Measurements from ENCODE around the gene UBE2QL1. TPM values are rescaled to one million over a fixed set of nuclear protein-coding genes. Genes with fewer than 3 reads are reported as not detected.

Gene UBE2QL1
- total RNA-seq, 1 experiment from 2014 or later: 0.50 TPM

DNA sequence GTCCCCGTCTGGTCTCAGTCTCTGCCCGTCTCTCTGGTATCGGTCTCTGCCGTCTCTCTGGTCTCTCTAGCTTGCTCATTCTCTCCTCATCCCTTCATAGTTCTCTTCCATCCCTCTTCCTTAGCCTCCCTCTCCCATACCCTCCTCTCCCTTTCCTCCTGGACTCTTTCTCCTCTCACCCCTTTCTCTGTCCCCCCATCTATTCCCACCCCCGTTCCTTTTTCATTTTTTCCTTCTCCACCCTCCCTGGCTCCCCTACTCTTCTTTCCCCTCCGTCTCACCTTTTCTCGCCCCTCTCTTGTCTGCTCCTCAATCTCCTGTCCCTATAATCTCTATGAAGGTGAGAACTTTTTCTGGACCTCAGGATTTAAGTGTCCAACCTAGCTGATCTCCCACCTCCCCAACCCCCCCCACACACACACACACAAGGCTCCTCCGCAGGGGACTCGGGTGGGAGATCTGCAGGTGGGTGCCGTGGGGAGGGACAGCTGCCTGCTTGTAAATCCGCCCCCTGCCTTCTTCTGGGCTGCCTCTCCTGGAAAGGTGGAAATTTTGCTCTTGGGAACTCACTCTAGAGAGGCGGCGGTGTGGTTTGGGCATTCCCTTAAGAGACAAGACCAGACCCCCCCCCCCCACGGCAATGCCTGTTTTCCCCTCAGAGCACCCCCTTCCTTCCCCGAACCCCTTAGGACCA, 953 bp downstream of the UBE2QL1 start:
- POLR2A ChIA-PET: interaction anchor here (0.7 to 1.2 kb wide), 2 partner anchors 14 to 26 kb away, joined by 3 read pairs; no protein-coding TSS in a partner anchor
- TF ChIP-seq ATF2 (CRISPR knock-in tag; IDR thresholded peaks at IDR 0.05; ENCODE audit: borderline replicate concordance, low read depth) (no peak), IRF2 (CRISPR knock-in tag; IDR thresholded peaks at IDR 0.05; ENCODE audit: borderline replicate concordance, low read depth) (no peak), JAZF1 (CRISPR knock-in tag; IDR thresholded peaks at IDR 0.05) (no peak), ZNF232 (CRISPR knock-in tag; IDR thresholded peaks at IDR 0.05) (no peak), E2F4 (CRISPR knock-in tag; IDR thresholded peaks at IDR 0.05; ENCODE audit: borderline replicate concordance, low read depth) (no peak), RELA (CRISPR knock-in tag; IDR thresholded peaks at IDR 0.05; ENCODE audit: borderline replicate concordance) (no peak), OVOL2 (CRISPR knock-in tag; IDR thresholded peaks at IDR 0.05; ENCODE audit: borderline replicate concordance) (no peak)
- TF ChIP-seq, protein P1, sequence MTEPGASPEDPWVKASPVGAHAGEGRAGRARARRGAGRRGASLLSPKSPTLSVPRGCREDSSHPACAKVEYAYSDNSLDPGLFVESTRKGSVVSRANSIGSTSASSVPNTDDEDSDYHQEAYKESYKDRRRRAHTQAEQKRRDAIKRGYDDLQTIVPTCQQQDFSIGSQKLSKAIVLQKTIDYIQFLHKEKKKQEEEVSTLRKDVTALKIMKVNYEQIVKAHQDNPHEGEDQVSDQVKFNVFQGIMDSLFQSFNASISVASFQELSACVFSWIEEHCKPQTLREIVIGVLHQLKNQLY (CRISPR knock-in tag; IDR thresholded peaks at IDR 0.05): no peak
- Mint-ChIP-seq H3K27me3 (ENCODE audit: low read depth) (peaks cover 56% of the 10 kb centered on the region), H3K27ac (no peak overlapping the region), H3K4me3 (peak overlapping the region; percentile 85), H3K36me3 (no peaks in the 10 kb centered on the region), H3K4me1 (peaks cover 19% of the 10 kb centered on the region), H3K9me3 (no peaks in the 10 kb centered on the region)
- ATAC-seq (peak; percentile 46), DNase-seq (ENCODE audit: low spot score) (no peak)
- CTCF ChIA-PET: interaction anchor here (0.5 to 1.4 kb wide), 4 partner anchors 14 to 200 kb away, joined by 3 to 6 read pairs (median 4); no protein-coding TSS in a partner anchor

DNA sequence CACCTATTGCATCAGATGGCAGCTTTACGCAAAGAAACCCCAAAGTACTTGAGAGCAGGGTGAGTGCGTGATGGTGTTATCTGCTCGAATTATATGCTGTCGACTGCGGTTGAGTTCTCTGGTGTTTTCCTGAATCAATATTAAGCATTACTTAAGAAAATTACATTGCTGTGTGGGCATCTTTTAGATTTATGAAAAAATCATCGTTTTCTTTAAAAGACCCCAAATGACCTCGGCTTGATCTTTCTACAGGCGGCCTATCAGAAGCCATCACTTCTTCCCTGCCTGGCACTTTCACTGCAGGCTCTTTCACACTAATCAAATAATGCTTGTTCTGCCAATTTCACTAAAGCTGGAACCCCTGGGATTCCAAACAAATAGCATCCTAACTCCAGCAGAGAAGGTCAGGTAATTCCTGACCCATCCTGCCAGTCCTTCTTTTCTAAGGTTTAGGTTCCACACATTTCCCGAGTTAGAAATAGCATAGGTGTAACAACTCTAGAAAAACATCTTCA, 1.7 kb downstream of the UBE2QL1 start:
- Mint-ChIP-seq H3K4me1 (peaks cover 19% of the 10 kb centered on the region), H3K27ac (no peak overlapping the region), H3K4me3 (peak overlapping the region; percentile 85), H3K36me3 (no peaks in the 10 kb centered on the region), H3K9me3 (no peaks in the 10 kb centered on the region), H3K27me3 (ENCODE audit: low read depth) (peaks cover 63% of the 10 kb centered on the region)
- POLR2A ChIA-PET: no interaction called here
- ATAC-seq: no peak
- no peak for DNase-seq (ENCODE audit: low spot score)
- CTCF ChIA-PET: no interaction called here
- TF ChIP-seq IRF1 (CRISPR knock-in tag; IDR thresholded peaks at IDR 0.05) (no peak), ZNF423 (CRISPR knock-in tag; IDR thresholded peaks at IDR 0.05) (no peak), USF2 (CRISPR knock-in tag; IDR thresholded peaks at IDR 0.05) (no peak), SMAD4 (CRISPR knock-in tag; IDR thresholded peaks at IDR 0.05) (no peak), JAZF1 (CRISPR knock-in tag; IDR thresholded peaks at IDR 0.05) (no peak), ZBTB43 (CRISPR knock-in tag; IDR thresholded peaks at IDR 0.05) (no peak)
- TF ChIP-seq, protein P1 (CRISPR knock-in tag; IDR thresholded peaks at IDR 0.05): no peak
- TF ChIP-seq, protein P2, sequence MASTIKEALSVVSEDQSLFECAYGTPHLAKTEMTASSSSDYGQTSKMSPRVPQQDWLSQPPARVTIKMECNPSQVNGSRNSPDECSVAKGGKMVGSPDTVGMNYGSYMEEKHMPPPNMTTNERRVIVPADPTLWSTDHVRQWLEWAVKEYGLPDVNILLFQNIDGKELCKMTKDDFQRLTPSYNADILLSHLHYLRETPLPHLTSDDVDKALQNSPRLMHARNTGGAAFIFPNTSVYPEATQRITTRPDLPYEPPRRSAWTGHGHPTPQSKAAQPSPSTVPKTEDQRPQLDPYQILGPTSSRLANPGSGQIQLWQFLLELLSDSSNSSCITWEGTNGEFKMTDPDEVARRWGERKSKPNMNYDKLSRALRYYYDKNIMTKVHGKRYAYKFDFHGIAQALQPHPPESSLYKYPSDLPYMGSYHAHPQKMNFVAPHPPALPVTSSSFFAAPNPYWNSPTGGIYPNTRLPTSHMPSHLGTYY (CRISPR knock-in tag; IDR thresholded peaks at IDR 0.05): no peak
- TF ChIP-seq, protein P3, sequence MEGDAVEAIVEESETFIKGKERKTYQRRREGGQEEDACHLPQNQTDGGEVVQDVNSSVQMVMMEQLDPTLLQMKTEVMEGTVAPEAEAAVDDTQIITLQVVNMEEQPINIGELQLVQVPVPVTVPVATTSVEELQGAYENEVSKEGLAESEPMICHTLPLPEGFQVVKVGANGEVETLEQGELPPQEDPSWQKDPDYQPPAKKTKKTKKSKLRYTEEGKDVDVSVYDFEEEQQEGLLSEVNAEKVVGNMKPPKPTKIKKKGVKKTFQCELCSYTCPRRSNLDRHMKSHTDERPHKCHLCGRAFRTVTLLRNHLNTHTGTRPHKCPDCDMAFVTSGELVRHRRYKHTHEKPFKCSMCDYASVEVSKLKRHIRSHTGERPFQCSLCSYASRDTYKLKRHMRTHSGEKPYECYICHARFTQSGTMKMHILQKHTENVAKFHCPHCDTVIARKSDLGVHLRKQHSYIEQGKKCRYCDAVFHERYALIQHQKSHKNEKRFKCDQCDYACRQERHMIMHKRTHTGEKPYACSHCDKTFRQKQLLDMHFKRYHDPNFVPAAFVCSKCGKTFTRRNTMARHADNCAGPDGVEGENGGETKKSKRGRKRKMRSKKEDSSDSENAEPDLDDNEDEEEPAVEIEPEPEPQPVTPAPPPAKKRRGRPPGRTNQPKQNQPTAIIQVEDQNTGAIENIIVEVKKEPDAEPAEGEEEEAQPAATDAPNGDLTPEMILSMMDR (IDR thresholded peaks at IDR 0.05): no peak
- TF ChIP-seq, protein P4, sequence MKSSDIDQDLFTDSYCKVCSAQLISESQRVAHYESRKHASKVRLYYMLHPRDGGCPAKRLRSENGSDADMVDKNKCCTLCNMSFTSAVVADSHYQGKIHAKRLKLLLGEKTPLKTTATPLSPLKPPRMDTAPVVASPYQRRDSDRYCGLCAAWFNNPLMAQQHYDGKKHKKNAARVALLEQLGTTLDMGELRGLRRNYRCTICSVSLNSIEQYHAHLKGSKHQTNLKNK (CRISPR knock-in tag; IDR thresholded peaks at IDR 0.05): no peak

Data from WTC11 (cell line).